Prostate gland (tissue), 2 donors: Measurements from ENCODE around the gene PLEKHH3. TPM values are rescaled to one million over a fixed set of nuclear protein-coding genes. Genes with fewer than 3 reads are reported as not detected.

Experiments used
- DNase-seq: peaks from one replicate; pipeline ENCODE4 v3.0.0-alpha.2; 2019; ENCODE audit warnings: low spot score
- H3K27ac ChIP-seq, 2 donors: fragments of 200-600 bp; sonication (generic); 2 replicates each; pipeline ENCODE4 v1.5.1; 2017 to 2019
- H3K27me3 ChIP-seq: fragments of 200-600 bp; sonication (generic); replicated peaks from 2 replicates; pipeline ENCODE4 v1.5.1; 2019; ENCODE audit not compliant: insufficient read depth
- H3K36me3 ChIP-seq, 2 donors: fragments of 200-600 bp; sonication (generic); 1 replicate in 1 of 2; 2 replicates in 1 of 2; pipeline versions ENCODE4 v1.5.1 to v1.8.1; 2017 to 2019
- H3K4me1 ChIP-seq: fragments of 200-600 bp; sonication (generic); replicated peaks from 2 replicates; pipeline ENCODE4 v1.5.1; 2019
- H3K4me3 ChIP-seq, 2 donors: fragments of 200-600 bp; sonication (generic); 2 replicates each; pipeline ENCODE4 v1.5.1; 2017 to 2019
- H3K9me3 ChIP-seq: fragments of 200-600 bp; sonication (generic); 2 replicates; pipeline ENCODE4 v1.5.1; 2017
- POLR2A ChIP-seq: fragments of 450-650 bp; IDR thresholded peaks from one replicate; pipeline ENCODE4 v1.6.1; 2016; ENCODE audit warnings: antibody characterized with exemption, mild to moderate bottlenecking
- POLR2AphosphoS5 ChIP-seq: sonication (generic); formaldehyde crosslinking; IDR thresholded peaks from one replicate; pipeline ENCODE4 v1.6.1; 2017; ENCODE audit warnings: antibody characterized with exemption
- WGBS: methylation state at CpG from one replicate; pipeline ENCODE4 v1.1.5; 2018; 5-methylcytosine and 5-hydroxymethylcytosine counted together
- intact Hi-C: fragments of 100-400 bp; cut with DNase I; formaldehyde crosslinking; loops from one replicate; pipeline ENCODE4 v1.14.2; 2022
- total RNA-seq, 2 donors: library from RNA; depleted of rRNA; stranded (reverse); fragments of >200 nt; gene quantifications; one replicate each; pipeline ENCODE4 v1.1.0, GENCODE V29; 2016
- TF ChIP-seq, protein P1 (sequence below), 4 experiments: fragments of 200-600 bp in 2 of 4; fragments of 450-650 bp in 2 of 4; sonication (generic) in 2 of 4; IDR thresholded peaks; 1 replicate in 3 of 4; 2 replicates in 1 of 4; pipeline ENCODE4 v1.5.1; 2016 to 2019; ENCODE audit warnings: antibody characterized with exemption in 4 of 4, mild to moderate bottlenecking in 2 of 4, moderate library complexity in 2 of 4

The PLEKHH3 gene
- total RNA-seq, 2 donors from 2014 or later, result 87.4 to 102 TPM

DNA sequence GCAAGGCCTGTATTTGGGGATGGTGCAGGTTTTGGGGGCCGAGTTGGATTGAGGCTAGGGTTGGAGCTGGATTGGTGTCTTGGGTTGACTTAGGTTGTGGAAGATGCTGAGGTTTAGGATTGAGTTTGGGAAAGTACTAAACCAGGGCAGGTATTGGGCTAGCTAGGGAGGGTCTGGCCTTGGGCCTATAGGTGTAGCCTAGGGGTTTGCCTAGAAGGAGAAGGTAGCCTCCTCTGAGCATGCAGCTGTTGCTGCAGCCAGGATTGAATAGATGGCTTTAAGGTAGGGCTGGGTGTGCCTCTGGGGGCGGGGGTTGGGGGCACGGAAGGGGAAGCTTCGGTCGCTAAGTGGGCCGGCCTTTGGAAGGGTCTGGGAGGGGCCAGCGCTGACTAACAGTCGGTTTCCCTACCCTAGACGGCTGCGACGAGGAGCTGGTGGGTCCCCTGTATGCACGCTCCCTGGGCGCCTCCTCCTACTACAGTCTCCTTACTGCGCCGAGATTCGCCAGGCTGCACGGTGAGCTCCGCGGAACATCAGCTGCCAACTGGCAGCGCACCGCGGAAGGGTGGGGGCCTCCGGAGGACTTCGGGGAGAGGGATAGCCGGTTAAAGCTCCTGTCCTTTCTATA, 6.7 kb upstream of the PLEKHH3 start:
- H3K9me3 ChIP-seq, result no peaks in the 10 kb centered on the region
- H3K27me3 ChIP-seq, result no peaks in the 10 kb centered on the region
- peaks cover 9% of the 10 kb centered on the region for H3K4me1 ChIP-seq
- H3K4me3 ChIP-seq, result peak overlapping the region; percentile 29 to 35
- peak; percentile 50 for DNase-seq
- TF ChIP-seq, protein P1, sequence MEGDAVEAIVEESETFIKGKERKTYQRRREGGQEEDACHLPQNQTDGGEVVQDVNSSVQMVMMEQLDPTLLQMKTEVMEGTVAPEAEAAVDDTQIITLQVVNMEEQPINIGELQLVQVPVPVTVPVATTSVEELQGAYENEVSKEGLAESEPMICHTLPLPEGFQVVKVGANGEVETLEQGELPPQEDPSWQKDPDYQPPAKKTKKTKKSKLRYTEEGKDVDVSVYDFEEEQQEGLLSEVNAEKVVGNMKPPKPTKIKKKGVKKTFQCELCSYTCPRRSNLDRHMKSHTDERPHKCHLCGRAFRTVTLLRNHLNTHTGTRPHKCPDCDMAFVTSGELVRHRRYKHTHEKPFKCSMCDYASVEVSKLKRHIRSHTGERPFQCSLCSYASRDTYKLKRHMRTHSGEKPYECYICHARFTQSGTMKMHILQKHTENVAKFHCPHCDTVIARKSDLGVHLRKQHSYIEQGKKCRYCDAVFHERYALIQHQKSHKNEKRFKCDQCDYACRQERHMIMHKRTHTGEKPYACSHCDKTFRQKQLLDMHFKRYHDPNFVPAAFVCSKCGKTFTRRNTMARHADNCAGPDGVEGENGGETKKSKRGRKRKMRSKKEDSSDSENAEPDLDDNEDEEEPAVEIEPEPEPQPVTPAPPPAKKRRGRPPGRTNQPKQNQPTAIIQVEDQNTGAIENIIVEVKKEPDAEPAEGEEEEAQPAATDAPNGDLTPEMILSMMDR (IDR thresholded peaks at IDR 0.05), result no peak
- TF ChIP-seq POLR2A, result no peak
- TF ChIP-seq POLR2AphosphoS5, result peak; percentile 31
- peak overlapping the region; percentile 0 to 50 for H3K27ac ChIP-seq
- 10% methylated on average over 25 of the region's 25 CpGs for WGBS
- no peaks in the 10 kb centered on the region for H3K36me3 ChIP-seq
- intact Hi-C loops, result no loop called here

DNA sequence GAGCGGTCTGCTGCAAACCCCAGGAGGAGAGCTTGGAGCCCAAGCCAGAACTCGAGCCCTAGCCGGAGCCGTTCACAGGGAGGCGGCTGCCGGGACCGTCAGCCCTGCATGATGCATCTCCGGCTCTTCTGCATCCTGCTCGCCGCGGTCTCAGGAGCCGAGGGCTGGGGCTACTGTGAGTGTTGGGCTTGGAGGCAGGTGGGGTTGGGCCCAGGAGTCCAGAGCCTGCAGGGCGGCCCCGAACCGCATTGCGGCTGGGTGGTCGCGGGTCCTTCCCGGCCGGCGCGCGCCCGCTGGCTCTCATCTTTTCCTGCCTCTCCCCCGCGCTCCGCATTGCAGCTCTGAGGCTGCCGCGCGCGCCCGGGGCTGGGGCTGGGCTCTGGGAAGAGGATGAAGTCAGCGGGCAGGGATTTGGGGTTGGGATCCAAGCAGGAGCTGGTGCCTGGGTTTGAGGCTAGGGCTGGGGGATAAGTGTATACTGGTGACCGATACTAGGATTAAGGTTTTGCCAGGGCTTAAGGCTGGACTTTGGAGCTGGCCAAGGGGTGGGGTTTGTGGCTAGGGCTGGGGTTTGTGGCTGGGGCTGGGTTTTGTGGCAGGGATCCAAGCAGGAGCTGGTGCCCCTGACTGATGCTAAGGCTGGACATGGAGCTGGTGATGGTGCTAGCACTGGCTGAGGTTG, 6.1 kb upstream of the PLEKHH3 start:
- intact Hi-C loops, result no loop called here
- Histone ChIP-seq H3K27me3 (no peaks in the 10 kb centered on the region), H3K4me3 (peak overlapping the region; percentile 29 to 35), H3K4me1 (peaks cover 9% of the 10 kb centered on the region), H3K27ac (peak overlapping the region; percentile 50 to 55), H3K36me3 (no peaks in the 10 kb centered on the region), H3K9me3 (no peaks in the 10 kb centered on the region)
- 2% methylated on average over 24 of the region's 34 CpGs for WGBS
- DNase-seq, result no peak
- TF ChIP-seq, protein P1 (IDR thresholded peaks at IDR 0.05), result no peak
- TF ChIP-seq POLR2A (no peak), POLR2AphosphoS5 (no peak)

DNA sequence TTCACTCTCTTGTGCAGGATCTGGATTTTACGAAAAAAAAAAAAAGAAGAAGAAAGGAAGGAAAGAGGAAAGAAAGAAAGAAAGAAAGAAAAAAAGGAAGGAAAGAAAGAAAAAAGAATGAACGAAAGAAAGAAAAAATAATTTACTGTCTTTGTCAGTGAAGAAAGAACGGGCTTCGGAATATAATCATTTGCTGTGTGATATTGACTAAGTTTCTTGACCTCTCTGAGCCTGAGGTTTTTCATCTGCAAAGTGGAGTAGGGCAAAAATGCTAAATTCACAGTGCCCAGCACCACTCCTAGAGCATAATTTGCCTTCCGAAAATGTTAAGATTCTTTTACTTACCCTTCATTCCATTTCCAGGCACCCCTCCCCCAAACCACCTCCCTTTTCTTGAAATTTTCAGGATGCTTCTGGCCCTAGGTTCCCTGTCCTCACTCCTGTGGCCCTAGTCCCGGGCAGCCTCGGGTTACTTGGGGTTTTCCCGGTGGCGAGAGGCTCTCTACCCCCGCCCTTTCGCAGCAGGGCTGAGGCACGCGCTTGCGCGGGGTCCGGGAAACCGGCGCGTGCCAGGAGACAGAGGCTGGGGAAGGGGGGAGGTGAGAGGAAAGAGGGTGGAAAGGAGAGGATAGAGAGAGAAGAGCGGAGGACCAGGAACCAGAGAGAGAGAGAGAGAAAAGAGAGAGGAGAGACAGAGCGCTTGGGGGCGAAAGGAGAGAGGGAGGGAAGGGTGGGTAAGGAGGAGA, 5.4 kb upstream of the PLEKHH3 start, which contains the start of gene CNTNAP1:
TSS of gene CNTNAP1 (plus strand) at position 556 of the 746 bp plus-strand sequence. CDS start 299 bp downstream, outside the sequence.
- intact Hi-C loops, result no loop called here
- Histone ChIP-seq H3K4me1 (peaks cover 9% of the 10 kb centered on the region), H3K36me3 (no peaks in the 10 kb centered on the region), H3K4me3 (peak within 1 kb of the TSS; percentile 29 to 35), H3K9me3 (no peaks in the 10 kb centered on the region), H3K27me3 (no peaks in the 10 kb centered on the region), H3K27ac (peak within 1 kb of the TSS; percentile 50 to 55)
- TF ChIP-seq POLR2AphosphoS5 (no peak), POLR2A (no peak)
- TF ChIP-seq, protein P1 (IDR thresholded peaks at IDR 0.05), result no peak
- WGBS, result 13% methylated on average over 22 of the region's 22 CpGs
- DNase-seq, result no peak

DNA sequence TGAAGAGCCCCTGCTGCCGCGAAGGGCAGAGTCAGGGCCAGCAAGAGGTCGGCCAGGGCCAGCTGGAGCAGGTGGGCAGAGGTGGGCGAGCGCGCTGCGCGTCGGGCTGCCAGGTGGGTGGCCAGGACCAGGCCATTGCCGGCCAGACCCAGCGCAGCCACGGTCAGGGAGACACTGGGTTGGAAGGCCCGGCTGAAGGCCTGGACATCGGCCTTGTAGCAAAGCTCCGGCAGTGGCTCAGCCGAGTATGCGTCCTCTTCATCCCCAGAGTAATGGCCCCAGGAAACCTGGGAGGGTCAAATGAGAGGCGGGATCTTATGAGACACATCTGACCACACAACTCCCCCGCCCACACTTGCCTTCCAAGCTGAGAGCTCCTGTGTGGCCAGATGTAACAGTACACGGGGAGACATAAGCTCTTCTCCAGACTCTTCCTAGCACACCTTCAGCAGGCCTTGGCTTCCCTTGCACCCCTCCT, 3.6 kb upstream of the PLEKHH3 start:
- no peaks in the 10 kb centered on the region for H3K27me3 ChIP-seq
- no peaks in the 10 kb centered on the region for H3K9me3 ChIP-seq
- 64% methylated on average over 16 of the region's 20 CpGs for WGBS
- peaks cover 9% of the 10 kb centered on the region for H3K4me1 ChIP-seq
- peak overlapping the region; percentile 98 for H3K27ac ChIP-seq
- H3K4me3 ChIP-seq, result peak overlapping the region; percentile 20 to 25
- no peak for TF ChIP-seq POLR2A
- TF ChIP-seq POLR2AphosphoS5, result no peak
- TF ChIP-seq, protein P1 (IDR thresholded peaks at IDR 0.05), result no peak
- DNase-seq, result no peak
- intact Hi-C loops, result no loop called here
- H3K36me3 ChIP-seq, result no peaks in the 10 kb centered on the region
